NCI-H2107 (cell line): ENCODE data around the gene IDI2.
A peak's percentile ranks its signal among the peaks of the same experiment; 100 is the strongest.
"Not testable (repeated sequence)": the region's sequence is repeated elsewhere in the genome, so short reads cannot be mapped to it uniquely, and the experiment has no call there.

Experiments
- DNase-seq: peaks from one replicate; lab custom pipeline; 2025; lab: John Stamatoyannopoulos, UW

Gene IDI2

GRCh38 chr10:1025683-1026082 lies at the start of gene IDI2:
Gene IDI2 (minus strand): TSS chr10:1025859. CDS start chr10:1024723, 1,136 bp downstream.
- DNase-seq, result no peak

DNA sequence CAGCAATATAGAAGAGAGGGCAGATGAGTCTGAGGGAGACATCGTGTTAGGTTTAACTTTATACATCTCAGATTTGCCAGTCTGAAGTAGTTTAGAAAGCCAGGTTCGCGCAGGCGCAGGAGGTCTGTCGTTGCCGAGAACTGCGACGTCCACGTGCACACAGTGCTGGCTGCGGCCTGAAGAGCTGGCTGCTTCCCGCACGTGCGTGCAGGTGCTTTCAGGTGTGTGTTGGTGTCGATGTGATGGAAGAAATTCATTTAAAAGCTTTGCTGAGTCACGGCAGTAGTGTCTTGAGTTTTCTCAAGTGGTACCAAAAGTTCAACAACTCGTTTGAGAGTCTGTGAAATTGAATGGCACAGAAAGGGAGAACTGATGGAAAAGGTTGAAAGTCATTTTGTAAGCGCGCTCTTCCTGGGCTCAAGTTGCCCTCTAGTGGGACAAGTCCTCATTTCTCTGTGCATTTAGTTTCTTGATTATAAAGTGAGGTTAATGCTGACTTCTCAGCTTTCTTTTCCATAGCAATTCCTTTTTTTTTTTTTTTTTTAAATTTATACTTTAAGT lies 49.2 kb upstream of the IDI2 start:
- DNase-seq, result no peak

DNA sequence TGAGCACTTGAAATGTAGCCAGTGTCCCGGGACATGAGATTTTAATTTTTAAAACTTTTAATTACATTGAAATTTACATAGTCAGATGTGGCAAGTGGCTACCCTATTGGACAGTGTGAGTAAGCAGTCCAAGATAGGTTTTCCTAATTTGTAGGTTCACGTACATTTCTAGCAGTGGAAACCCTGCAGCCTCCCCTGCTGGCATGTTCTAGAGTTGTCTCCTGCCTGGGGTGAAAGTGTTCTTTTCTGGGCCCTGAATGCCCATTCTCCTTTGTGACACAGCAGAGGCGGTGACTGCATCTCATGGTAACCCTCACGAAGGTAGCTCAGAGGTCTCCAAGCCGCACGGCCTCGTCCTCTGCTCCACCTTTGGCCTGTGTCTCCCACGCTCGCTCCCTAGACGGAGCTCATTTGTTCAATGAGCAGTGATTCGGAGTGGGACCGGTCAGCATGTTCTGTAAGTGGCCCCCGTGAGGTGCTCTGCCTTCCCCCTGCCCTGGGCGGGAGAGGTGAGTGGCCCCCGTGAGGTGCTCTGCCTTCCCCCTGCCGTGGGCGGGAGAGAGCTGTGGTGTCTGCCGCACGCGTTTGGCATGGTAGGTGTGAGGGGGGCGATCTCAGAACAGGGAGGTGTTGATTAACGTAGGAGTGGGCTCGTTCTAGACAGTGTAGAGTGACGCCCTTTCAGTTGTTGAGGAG lies 48.5 kb upstream of the IDI2 start:
- DNase-seq, result no peak

DNA sequence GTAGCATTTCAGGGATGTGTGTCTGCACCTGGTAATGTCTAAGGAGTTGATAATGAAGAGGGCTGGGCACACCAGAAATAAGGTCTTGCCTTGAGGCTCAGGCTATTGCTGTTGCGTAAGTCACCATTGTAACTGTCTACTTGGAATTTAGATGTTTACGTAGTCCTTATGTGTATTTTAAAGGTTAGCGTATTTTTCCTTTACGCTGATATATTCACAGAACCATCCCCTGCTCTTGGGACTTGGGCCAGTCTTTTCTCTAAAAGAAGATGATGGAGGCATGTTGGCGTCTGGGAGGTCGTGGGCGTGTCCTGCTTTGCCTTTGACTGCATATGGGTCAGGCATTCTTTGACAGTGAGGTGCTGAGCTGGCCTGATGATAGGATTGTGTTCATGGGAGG lies 45.3 kb upstream of the IDI2 start:
- DNase-seq, result no peak

DNA sequence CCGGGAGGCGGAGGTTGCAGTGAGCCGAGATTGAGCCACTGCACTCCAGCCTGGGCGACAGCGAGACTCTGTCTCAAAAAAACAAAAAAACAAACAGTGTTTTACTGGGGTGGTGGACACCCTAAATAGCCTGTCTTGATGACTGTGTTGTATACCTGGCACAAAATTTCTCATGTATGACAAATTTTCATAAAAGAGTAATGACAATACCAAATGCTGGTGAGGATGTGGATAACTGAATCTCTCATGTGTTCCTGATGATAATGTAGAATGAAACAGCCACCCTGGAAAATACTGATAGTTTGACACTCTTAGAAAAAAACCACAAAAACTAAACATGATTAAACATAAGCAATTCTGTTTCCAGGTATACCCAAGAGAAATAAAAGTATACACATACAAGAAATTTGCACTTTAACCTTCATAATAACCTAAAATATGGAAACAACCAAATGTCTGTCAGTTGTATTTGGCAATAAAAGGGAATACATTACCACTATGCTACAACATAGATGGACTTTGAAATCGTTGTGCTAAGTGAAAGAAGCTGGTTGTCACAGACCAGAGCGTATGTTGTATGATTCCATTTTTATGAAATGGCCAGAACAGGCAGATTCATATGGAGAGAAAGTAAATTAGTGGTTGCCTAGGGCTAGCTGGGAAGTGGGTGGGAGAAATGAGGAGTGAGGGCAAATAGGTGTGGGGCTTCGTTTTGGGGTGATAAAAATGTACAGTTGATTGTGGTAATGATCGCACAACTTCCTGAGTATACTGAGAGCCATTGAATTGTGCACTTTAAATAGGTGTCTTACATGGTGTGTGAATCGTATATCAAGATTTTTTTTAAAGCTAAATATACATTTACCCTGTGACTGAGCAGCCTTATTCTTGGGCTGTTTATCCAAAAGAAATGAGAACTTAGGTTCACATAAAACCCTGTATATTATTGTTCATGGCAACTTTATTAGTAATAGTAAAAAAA lies 43.0 kb upstream of the IDI2 start:
- DNase-seq, result no peak

DNA sequence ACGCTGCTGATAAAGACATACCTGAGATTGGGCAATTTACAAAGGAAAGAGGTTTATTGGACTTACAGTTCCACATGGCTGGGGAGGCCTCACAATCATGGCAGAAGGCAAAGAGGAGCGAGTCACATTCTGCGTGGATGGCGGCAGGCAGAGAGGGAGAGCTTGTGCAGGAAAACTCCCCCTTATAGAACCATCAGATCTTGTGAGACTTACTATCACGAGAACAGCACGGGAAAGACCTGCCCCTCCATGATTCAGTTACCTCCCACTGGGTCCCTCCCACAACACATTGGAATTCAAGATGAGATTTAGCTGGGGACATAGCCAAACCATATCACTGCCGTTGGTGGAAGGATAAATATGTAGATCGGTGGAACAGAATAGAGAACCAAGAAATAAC lies 41.1 kb upstream of the IDI2 start:
- DNase-seq, result not testable (repeated sequence)

DNA sequence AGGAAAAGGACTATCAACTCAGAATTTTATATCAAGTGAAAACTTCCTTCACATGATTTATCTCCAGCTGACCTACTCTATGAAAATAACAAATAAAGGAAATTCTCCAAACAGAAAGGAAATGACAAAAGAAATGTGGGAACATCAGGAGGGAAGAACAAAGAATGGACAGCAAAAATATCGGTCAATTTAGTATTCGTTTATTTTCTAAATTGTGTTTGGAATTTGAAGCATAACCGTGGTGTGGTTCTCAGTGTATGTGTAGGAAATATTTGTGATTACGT lies 39.2 kb upstream of the IDI2 start:
- no peak for DNase-seq

GRCh38 chr10:1063232-1063865 lies 37.7 kb upstream of the IDI2 start:
- DNase-seq, result no peak

GRCh38 chr10:1061930-1062774 lies 36.5 kb upstream of the IDI2 start:
- DNase-seq, result no peak

- DNase-seq, result no peak
Observed at GRCh38 chr10:1059902-1060301, 34.2 kb upstream of the IDI2 start.

- DNase-seq, result no peak
Observed at GRCh38 chr10:1058017-1058416, 32.4 kb upstream of the IDI2 start.

GRCh38 chr10:1057106-1057657 lies 31.5 kb upstream of the IDI2 start:
- no peak for DNase-seq

- no peak for DNase-seq
Observed at GRCh38 chr10:1056326-1057105, 30.9 kb upstream of the IDI2 start, which contains the start of gene WDR37. Gene WDR37 (plus strand): TSS chr10:1056385. CDS start chr10:1072156, 15,771 bp downstream.

GRCh38 chr10:1054684-1055083 lies 29.0 kb upstream of the IDI2 start:
- DNase-seq, result no peak

DNA sequence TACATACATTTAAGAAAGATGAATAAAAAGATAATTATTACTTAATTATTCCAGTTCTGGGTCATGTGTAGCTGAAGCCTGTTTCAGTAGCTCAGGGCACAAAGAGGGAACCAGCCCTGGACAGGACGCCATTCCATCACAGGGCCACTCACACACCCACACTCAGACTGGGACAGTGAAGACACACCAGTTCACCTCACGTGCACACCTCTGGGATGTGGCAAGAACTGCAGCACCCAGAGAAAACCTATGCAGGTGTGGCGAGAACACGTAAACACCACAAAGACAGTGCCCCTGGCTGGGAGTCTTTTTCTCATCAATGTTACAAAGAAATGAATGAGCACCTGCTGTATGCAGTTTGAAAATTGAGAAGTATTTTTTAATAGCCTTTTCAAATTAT lies 24.9 kb upstream of the IDI2 start:
- DNase-seq, result no peak

DNA sequence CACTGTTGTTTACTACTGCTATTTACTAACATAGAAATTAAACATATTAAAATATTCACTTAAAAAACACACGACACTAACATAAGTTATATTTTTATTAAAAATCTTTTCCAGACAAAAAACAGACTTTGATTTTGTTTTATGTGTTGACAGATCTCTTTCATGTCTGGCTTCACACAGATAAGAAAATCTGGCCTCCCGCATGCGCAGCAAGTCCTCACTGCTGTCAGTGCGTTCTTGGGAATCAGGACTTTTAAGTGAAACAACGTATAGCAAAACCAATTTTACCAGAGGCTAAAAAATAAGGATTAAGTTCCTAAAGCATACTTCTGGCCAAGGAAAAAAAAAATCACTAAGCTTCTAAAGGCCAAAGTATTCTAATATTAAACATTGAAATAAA lies 24.5 kb upstream of the IDI2 start:
- DNase-seq, result no peak

GRCh38 chr10:1049425-1049958 lies 23.8 kb upstream of the IDI2 start:
- no peak for DNase-seq

DNA sequence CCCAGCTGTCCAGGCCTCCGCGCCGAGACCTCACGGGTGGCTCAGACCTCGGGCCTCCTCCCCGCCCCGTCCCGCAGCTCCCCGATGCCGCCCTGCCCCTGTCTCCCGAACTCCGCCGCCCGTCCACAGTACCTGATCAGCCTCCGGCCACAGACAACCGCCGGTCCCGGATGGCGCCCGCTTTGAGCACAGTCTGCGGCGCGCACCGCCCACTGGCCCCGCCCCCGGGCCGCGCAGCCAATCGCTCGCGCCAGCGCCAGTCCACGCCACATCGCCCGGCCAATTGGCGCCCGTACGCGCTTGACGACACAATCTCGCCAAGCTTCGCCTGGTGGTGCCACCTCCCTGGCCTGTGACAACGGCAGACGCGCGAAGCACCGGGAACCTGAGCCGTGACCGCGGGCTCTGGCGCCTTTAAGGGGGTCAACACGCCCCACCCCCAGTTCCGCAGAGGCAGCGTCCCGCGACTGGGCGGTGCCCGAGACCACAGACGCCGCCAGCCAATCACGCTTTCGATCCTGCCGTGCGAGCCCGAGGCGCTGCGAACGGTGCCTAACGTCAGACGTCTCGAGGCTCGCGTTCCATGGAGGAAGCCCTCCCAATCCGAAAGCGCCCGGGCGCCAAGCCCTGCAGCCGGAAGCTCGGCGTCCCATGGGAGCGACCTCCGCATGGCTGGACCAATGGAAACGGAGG lies 23.2 kb upstream of the IDI2 start, which contains the start of gene IDI1:
TSS of gene IDI1 (minus strand) at position 388 of the 693 bp plus-strand sequence. CDS start at position 272, 116 bp downstream.
- peak; percentile 92 for DNase-seq

- DNase-seq, result no peak
Observed at GRCh38 chr10:1048349-1048731, 22.7 kb upstream of the IDI2 start.
